ENCODE data around the gene CDC40.

CDC40 gene

DNA sequence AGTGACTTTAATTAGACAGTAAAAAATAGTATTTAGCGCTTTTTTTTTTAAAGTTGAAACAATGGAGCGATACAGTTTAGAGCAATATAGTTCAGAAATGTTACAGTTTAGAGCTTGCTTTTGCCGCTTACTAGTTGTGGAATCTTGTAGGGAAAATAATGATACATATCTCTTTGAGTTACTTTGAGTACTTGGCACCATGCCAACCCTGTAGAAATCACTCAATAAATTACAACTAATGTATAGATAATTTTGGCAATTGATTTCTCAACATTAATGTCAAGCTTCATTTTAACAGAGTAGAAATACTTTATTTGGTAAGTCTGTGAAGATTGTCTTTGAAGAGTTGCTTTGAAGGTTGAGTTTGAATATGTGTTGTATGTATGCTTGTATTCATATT lies 27.4 kb downstream of the CDC40 start:
- TF ChIP-seq, protein P1, sequence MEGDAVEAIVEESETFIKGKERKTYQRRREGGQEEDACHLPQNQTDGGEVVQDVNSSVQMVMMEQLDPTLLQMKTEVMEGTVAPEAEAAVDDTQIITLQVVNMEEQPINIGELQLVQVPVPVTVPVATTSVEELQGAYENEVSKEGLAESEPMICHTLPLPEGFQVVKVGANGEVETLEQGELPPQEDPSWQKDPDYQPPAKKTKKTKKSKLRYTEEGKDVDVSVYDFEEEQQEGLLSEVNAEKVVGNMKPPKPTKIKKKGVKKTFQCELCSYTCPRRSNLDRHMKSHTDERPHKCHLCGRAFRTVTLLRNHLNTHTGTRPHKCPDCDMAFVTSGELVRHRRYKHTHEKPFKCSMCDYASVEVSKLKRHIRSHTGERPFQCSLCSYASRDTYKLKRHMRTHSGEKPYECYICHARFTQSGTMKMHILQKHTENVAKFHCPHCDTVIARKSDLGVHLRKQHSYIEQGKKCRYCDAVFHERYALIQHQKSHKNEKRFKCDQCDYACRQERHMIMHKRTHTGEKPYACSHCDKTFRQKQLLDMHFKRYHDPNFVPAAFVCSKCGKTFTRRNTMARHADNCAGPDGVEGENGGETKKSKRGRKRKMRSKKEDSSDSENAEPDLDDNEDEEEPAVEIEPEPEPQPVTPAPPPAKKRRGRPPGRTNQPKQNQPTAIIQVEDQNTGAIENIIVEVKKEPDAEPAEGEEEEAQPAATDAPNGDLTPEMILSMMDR (conservative IDR thresholded peaks at IDR 0.05) = no peak
- H3K27ac ChIP-seq = no peak overlapping the region

DNA sequence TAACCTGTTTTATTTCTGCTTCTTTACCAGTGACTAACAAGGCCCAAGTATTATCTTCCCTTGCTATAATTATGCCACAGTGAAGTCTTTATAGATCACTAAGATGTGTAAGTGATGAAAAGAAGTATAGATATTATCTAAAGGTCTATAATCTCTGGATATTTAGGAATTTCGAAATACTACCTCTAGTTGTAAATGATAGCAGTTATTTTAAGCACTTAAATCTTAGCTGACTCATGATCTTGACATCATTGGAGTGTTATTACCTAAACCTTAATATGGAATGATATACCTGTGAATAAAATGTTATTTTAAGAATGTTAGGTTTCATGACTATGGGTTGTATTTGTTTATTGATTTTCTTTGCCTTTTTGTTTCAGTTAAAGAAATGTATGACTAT lies 31.5 kb downstream of the CDC40 start:
- TF ChIP-seq, protein P1 (conservative IDR thresholded peaks at IDR 0.05) = no peak

DNA sequence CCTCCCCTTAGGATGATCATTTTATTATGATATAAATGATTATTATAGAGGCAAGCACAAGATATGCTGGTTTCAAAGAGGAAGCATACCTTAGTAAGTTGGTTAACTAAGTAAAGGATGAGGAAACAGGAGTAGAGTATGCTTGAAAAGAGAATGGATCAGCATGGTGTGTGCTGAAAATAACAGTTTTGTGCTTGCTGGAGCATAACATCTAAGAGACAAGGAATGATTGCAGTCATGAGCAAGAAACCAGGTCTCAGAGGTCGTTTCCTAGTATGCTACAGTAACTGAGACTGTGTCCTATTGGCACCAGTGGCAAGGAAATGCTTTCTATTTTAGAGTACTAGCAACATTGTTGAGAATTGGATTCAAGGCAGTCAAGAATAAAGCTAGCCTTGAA lies 34.1 kb downstream of the CDC40 start:
- TF ChIP-seq, protein P1 (conservative IDR thresholded peaks at IDR 0.05) = no peak
- no peak overlapping the region for H3K27ac ChIP-seq

More for the DNA sequence above, 31.5 kb downstream of the CDC40 start:
- H3K27ac ChIP-seq = no peak overlapping the region

DNA sequence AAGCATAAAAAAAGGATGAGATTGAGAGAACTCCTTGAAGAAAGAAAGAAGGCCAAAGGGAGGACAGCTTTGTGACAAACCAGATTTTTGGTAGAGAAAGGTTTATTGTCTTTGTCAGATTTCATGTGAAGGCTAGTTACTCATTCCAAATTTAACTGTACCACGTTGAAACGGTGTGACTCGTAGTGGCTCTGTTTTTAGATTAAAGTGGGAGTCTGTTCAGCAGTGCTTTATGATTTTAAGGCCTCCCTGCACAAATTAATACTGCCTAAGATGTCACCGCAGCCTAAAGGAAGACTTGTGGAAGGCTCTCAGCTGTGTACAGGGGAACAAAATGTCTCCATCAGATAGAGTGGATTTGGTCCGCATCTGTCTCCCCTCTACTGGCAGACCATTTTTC lies 35.9 kb downstream of the CDC40 start:
- H3K27ac ChIP-seq = no peak overlapping the region
- TF ChIP-seq, protein P1 (conservative IDR thresholded peaks at IDR 0.05) = no peak

DNA sequence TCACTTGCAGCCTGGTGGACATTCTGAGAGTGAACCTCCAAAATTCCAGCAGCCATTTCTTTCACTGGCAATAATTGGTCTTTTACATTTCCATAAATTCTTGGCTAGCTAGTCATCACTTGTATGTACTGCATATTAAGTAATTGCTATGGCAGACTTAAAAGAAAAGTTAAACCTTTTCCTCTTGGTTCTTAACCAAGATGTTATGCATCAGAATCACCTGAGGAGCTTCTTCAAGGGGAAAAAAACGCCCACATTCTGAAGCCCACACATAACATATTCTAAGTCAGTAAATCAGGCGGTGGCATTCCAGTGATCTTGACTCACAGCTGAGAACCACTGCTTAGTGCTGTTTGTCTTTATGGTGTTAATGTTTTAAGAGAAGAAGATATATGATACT lies 37.0 kb downstream of the CDC40 start:
- TF ChIP-seq, protein P1 (conservative IDR thresholded peaks at IDR 0.05) = no peak
- no peak overlapping the region for H3K27ac ChIP-seq

DNA sequence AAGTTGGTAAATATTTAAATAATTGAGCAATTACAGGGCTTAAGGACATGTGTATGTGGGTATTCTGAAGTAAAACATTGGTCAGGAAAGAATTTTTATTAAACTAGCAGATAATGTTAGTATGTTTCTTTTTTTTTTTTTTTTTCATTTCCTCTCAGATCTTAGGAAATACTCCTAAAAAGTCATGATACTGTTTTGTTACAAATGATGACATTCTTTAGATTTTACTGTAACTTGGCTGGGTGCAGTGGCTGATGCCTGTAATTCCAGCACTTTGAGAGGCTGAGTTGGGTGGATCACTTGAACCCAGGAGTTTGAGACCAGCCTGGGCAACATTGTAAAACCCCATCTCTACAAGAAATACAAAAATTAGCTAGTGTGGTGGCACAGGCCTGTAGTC lies 41.5 kb downstream of the CDC40 start:
- TF ChIP-seq, protein P1 (conservative IDR thresholded peaks at IDR 0.05) = no peak

DNA sequence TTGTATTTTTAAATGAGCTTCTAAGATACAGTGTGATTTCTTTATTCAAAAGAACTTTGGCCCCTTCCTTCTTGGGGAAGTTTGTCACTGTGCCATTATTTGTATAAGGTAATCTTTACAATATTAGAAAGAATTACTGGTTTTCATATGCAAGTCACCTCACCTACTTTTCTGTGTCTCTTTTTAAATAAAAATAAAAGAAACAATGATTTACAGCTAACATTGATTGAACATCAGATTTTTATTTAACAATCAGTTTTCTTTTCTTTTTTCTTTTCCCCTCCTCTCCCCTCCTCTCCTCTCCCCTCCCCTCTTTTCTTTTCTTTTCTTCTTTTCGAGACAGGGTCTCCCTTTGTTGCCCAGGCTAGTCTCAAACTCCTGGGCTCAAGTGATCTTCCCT lies 46.0 kb downstream of the CDC40 start:
- H3K27ac ChIP-seq = no peak overlapping the region

More for the DNA sequence above, 41.5 kb downstream of the CDC40 start:
- H3K27ac ChIP-seq = no peak overlapping the region

More for the DNA sequence above, 46.0 kb downstream of the CDC40 start:
- TF ChIP-seq, protein P1 (conservative IDR thresholded peaks at IDR 0.05) = no peak
